Colon (tissue), 2 donors: ENCODE data around the gene KIF19.
"Not testable (repeated sequence)": the region's sequence is repeated elsewhere in the genome, so short reads cannot be mapped to it uniquely, and the experiment has no call there.

Source experiments
- FAIRE-seq: peaks from 2 replicates; lab custom pipeline; 2012; peaks lifted over from hg19 to GRCh38; lab: Jason Lieb, UNC
- donor health status: control.
- donor health status: control.

KIF19 gene

GRCh38 chr17:74390680-74391653 lies 64.9 kb downstream of the KIF19 start:
- no peak for FAIRE-seq

- FAIRE-seq, result no peak
Measured at GRCh38 chr17:74391771-74392170, 65.7 kb downstream of the KIF19 start.

GRCh38 chr17:74392848-74393247 lies 66.8 kb downstream of the KIF19 start:
- FAIRE-seq, result no peak

GRCh38 chr17:74393346-74393942 lies 67.4 kb downstream of the KIF19 start:
- no peak for FAIRE-seq

GRCh38 chr17:74394275-74394950 lies 68.4 kb downstream of the KIF19 start:
- no peak for FAIRE-seq

- no peak for FAIRE-seq
Measured at GRCh38 chr17:74394977-74395376, 69.0 kb downstream of the KIF19 start.

- no peak for FAIRE-seq
Measured at GRCh38 chr17:74396567-74396966, 70.5 kb downstream of the KIF19 start.

GRCh38 chr17:74402048-74402447 lies 76.0 kb downstream of the KIF19 start:
- FAIRE-seq, result no peak

GRCh38 chr17:74403512-74404137 lies 77.6 kb downstream of the KIF19 start:
- no peak for FAIRE-seq

- FAIRE-seq, result no peak
Measured at GRCh38 chr17:74404218-74404617, 78.2 kb downstream of the KIF19 start.

- FAIRE-seq, result no peak
Measured at GRCh38 chr17:74404789-74405188, 78.8 kb downstream of the KIF19 start.

- FAIRE-seq, result not testable (repeated sequence)
Measured at GRCh38 chr17:74405311-74405710, 79.3 kb downstream of the KIF19 start.
